Measurements from ENCODE around the gene PHOX2A. TPM values are rescaled to one million over a fixed set of nuclear protein-coding genes. Genes with fewer than 3 reads are reported as not detected.

PHOX2A gene
- total RNA-seq: not detected in 2 replicates

DNA sequence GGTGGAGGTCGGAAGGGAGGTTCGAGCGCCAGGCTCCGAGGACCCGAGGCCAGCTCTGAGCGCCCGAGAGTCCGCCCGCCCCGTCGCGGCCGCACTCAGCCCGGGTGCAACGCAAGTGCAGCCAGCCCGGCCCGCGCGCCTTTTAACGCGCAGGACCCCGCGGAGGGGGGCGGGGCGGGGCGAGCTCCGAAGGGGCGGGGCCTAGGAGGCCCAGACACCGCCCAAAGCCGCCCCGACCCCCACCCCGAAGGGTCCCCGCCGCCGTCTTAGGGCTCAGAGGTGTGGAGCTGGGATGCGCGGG lies at the start of gene PHOX2A:
TSS of gene PHOX2A (minus strand) at position 117 of the 301 bp plus-strand sequence. CDS start 172 bp downstream, outside the sequence.

GRCh38 chr11:72224564-72225410 lies 19.2 kb downstream of the PHOX2A start, which contains the start of gene INPPL1:
INPPL1 (plus strand) TSS chr11:72224767; CDS start chr11:72224985, 218 bp downstream.

DNA sequence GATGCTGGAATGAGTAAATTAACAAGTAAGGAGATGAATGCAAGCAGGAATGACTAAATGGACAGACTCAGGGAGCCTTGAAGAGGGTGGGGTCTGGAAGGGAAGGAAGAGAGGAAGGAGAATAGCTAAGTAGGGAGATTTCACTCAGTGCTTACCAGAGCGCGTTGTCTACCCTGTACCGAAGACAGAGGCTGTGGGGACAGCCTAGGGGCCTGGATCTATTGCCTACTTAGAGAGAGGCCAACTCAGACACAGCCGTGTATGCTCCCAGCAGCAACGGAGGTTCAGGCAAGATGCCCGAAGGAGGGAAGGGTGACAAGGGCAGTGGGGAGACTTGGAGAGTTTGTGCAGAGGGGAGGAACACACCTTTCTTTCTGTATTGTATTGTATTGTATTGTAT lies 27.3 kb downstream of the PHOX2A start, which contains the start of gene FOLR2:
TSS of gene FOLR2 (plus strand) at position 157 of the 400 bp plus-strand sequence. CDS start 1,791 bp downstream, outside the sequence.

DNA sequence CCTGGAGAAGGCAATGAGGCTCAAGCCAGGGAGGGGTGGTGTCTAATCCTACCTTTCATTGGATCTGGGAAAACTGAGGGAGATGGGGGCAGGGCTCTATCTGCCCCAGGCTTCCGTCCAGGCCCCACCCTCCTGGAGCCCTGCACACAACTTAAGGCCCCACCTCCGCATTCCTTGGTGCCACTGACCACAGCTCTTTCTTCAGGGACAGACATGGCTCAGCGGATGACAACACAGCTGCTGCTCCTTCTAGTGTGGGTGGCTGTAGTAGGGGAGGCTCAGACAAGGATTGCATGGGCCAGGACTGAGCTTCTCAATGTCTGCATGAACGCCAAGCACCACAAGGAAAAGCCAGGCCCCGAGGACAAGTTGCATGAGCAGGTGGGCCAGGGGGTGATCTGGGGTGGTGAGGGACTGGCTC lies 52.0 kb downstream of the PHOX2A start, which contains the start of gene FOLR1:
TSS of gene FOLR1 (plus strand) at position 180 of the 421 bp plus-strand sequence. CDS start at position 214, 34 bp downstream.

Other genes with a start within 250 kb of the PHOX2A start
- gene IL18BP, start 245.3 kb downstream of the PHOX2A start, total RNA-seq: 4.9 and 5.6 TPM in 2 replicates
- 121 and 127 TPM in 2 replicates for gene NUMA1, start 163.6 kb downstream of the PHOX2A start, total RNA-seq
- 2.7 and 3.3 TPM in 2 replicates for gene LRRC51, start 163.3 kb downstream of the PHOX2A start, total RNA-seq
- 75.6 and 86.2 TPM in 2 replicates for gene LAMTOR1, start 140.9 kb downstream of the PHOX2A start, total RNA-seq
- not detected in 2 replicates for gene TOMT, start 138.3 kb downstream of the PHOX2A start, total RNA-seq
- 17.9 and 43.2 TPM in 2 replicates for gene ANAPC15, start 131.5 kb downstream of the PHOX2A start, total RNA-seq
- gene FOLR3, start 108.5 kb downstream of the PHOX2A start, total RNA-seq: not detected in 2 replicates
- gene FOLR1, start 52.0 kb downstream of the PHOX2A start, total RNA-seq: not detected in 2 replicates
- gene FOLR2, start 27.4 kb downstream of the PHOX2A start, total RNA-seq: not detected in 2 replicates
- gene INPPL1, start 19.4 kb downstream of the PHOX2A start, total RNA-seq: 46.6 and 78.5 TPM in 2 replicates
- gene CLPB, start 190.4 kb upstream of the PHOX2A start, total RNA-seq: 42.7 and 55.7 TPM in 2 replicates